GM23338 (cell line): Measurements from ENCODE around the gene MAP3K15.

Experiments
- CREB1 ChIP-seq: fragments of 250-450 bp; sonication (Bioruptor Pico); IDR thresholded peaks from 2 replicates; pipeline ENCODE4 v1.5.0; 2020; ENCODE audit warnings: low read depth, mild to moderate bottlenecking, moderate library complexity
- EZH2 ChIP-seq: fragments of 200-600 bp; sonication (generic); IDR thresholded peaks from one replicate; pipeline ENCODE4 v1.8.0; 2017; ENCODE audit warnings: antibody characterized with exemption, mild to moderate bottlenecking, low read depth; ENCODE audit not compliant: unreplicated experiment
- EZH2phosphoT487 ChIP-seq: fragments of 200-600 bp; sonication (generic); IDR thresholded peaks from one replicate; pipeline ENCODE4 v1.8.1; 2018; ENCODE audit warnings: antibody characterized with exemption; ENCODE audit not compliant: unreplicated experiment
- JUNB ChIP-seq: IDR thresholded peaks from one replicate; pipeline ENCODE4 v1.6.1; 2016; ENCODE audit warnings: antibody characterized with exemption; ENCODE audit not compliant: unreplicated experiment
- NANOG ChIP-seq: IDR thresholded peaks from 2 replicates; pipeline ENCODE4 v1.6.1; 2016; ENCODE audit warnings: antibody characterized with exemption, borderline replicate concordance
- POLR2AphosphoS5 ChIP-seq: IDR thresholded peaks from 2 replicates; pipeline ENCODE4 v1.6.1; 2016; ENCODE audit warnings: antibody characterized with exemption, low read depth
- STAT1 ChIP-seq: IDR thresholded peaks from one replicate; pipeline ENCODE4 v1.6.1; 2016; ENCODE audit warnings: antibody characterized with exemption; ENCODE audit not compliant: unreplicated experiment
- ZNF114 ChIP-seq: fragments of 250-450 bp; sonication (Bioruptor Pico); IDR thresholded peaks from 2 replicates; pipeline ENCODE4 v1.5.0; 2020; ENCODE audit warnings: mild to moderate bottlenecking, moderate library complexity
- ZNF331 ChIP-seq: fragments of 250-450 bp; sonication (Bioruptor Pico); IDR thresholded peaks from 2 replicates; pipeline ENCODE4 v1.5.0; 2020; ENCODE audit warnings: low read depth, mild to moderate bottlenecking, moderate library complexity
- TF ChIP-seq, protein P1 (sequence below), 2 experiments: fragments of 200-600 bp in 1 of 2; sonication (generic) in 1 of 2; conservative IDR thresholded peaks; 2 replicates each; pipeline versions ENCODE4 v1.5.1 to v1.6.1; 2016 to 2017; ENCODE audit warnings: antibody characterized with exemption in 2 of 2, low read depth in 2 of 2, mild to moderate bottlenecking in 2 of 2, moderate library complexity in 1 of 2
- TF ChIP-seq, protein P2 (sequence below): IDR thresholded peaks from one replicate; pipeline ENCODE4 v1.6.1; 2018; ENCODE audit warnings: antibody characterized with exemption; ENCODE audit not compliant: unreplicated experiment
- TF ChIP-seq, protein P3 (sequence below): IDR thresholded peaks from 2 replicates; pipeline ENCODE4 v1.6.1; 2016; ENCODE audit warnings: antibody characterized with exemption
- TF ChIP-seq, protein P4 (sequence below): fragments of 250-450 bp; sonication (Bioruptor Pico); IDR thresholded peaks from 2 replicates; pipeline ENCODE4 v1.5.0; 2020; ENCODE audit warnings: mild to moderate bottlenecking, moderate library complexity

DNA sequence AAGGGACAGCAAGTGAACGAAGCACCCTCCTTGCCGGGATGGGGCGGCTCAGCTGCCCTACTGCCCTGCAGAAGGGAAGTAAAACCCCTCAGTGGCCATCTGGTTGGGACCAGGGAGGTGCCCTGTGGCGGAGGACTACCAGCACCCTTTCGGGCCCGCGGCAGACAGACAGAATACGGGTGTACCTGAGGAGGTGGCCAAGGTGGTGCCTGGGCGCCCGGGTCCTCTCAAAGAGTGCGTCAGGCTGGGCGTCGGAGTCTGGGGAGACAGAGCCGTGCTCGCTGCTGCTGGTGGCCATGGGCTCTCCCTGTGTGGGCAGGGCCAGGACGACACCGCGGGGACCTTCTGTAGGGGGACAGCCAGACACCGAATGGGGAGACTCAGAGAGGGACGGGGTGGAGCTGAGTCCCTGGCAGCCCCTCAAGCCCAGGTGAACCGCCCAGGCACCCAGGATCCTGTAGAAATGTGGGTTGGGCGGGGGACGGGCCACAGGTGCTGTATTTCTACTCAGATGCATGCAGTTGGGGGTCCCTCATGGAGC is 141.9 kb downstream of the MAP3K15 start:
- TF ChIP-seq POLR2AphosphoS5 (no peak), ZNF114 (CRISPR knock-in tag) (no peak), EZH2 (no peak), CREB1 (no peak), EZH2phosphoT487 (no peak), NANOG (no peak), JUNB (no peak), ZNF331 (CRISPR knock-in tag) (no peak), STAT1 (no peak)
- TF ChIP-seq, protein P1, sequence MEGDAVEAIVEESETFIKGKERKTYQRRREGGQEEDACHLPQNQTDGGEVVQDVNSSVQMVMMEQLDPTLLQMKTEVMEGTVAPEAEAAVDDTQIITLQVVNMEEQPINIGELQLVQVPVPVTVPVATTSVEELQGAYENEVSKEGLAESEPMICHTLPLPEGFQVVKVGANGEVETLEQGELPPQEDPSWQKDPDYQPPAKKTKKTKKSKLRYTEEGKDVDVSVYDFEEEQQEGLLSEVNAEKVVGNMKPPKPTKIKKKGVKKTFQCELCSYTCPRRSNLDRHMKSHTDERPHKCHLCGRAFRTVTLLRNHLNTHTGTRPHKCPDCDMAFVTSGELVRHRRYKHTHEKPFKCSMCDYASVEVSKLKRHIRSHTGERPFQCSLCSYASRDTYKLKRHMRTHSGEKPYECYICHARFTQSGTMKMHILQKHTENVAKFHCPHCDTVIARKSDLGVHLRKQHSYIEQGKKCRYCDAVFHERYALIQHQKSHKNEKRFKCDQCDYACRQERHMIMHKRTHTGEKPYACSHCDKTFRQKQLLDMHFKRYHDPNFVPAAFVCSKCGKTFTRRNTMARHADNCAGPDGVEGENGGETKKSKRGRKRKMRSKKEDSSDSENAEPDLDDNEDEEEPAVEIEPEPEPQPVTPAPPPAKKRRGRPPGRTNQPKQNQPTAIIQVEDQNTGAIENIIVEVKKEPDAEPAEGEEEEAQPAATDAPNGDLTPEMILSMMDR (conservative IDR thresholded peaks at IDR 0.05; ENCODE audit: low read depth in 2 of 2), result no peak
- TF ChIP-seq, protein P2, sequence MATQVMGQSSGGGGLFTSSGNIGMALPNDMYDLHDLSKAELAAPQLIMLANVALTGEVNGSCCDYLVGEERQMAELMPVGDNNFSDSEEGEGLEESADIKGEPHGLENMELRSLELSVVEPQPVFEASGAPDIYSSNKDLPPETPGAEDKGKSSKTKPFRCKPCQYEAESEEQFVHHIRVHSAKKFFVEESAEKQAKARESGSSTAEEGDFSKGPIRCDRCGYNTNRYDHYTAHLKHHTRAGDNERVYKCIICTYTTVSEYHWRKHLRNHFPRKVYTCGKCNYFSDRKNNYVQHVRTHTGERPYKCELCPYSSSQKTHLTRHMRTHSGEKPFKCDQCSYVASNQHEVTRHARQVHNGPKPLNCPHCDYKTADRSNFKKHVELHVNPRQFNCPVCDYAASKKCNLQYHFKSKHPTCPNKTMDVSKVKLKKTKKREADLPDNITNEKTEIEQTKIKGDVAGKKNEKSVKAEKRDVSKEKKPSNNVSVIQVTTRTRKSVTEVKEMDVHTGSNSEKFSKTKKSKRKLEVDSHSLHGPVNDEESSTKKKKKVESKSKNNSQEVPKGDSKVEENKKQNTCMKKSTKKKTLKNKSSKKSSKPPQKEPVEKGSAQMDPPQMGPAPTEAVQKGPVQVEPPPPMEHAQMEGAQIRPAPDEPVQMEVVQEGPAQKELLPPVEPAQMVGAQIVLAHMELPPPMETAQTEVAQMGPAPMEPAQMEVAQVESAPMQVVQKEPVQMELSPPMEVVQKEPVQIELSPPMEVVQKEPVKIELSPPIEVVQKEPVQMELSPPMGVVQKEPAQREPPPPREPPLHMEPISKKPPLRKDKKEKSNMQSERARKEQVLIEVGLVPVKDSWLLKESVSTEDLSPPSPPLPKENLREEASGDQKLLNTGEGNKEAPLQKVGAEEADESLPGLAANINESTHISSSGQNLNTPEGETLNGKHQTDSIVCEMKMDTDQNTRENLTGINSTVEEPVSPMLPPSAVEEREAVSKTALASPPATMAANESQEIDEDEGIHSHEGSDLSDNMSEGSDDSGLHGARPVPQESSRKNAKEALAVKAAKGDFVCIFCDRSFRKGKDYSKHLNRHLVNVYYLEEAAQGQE, result no peak
- TF ChIP-seq, protein P3, sequence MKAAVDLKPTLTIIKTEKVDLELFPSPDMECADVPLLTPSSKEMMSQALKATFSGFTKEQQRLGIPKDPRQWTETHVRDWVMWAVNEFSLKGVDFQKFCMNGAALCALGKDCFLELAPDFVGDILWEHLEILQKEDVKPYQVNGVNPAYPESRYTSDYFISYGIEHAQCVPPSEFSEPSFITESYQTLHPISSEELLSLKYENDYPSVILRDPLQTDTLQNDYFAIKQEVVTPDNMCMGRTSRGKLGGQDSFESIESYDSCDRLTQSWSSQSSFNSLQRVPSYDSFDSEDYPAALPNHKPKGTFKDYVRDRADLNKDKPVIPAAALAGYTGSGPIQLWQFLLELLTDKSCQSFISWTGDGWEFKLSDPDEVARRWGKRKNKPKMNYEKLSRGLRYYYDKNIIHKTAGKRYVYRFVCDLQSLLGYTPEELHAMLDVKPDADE, result no peak
- TF ChIP-seq, protein P4, sequence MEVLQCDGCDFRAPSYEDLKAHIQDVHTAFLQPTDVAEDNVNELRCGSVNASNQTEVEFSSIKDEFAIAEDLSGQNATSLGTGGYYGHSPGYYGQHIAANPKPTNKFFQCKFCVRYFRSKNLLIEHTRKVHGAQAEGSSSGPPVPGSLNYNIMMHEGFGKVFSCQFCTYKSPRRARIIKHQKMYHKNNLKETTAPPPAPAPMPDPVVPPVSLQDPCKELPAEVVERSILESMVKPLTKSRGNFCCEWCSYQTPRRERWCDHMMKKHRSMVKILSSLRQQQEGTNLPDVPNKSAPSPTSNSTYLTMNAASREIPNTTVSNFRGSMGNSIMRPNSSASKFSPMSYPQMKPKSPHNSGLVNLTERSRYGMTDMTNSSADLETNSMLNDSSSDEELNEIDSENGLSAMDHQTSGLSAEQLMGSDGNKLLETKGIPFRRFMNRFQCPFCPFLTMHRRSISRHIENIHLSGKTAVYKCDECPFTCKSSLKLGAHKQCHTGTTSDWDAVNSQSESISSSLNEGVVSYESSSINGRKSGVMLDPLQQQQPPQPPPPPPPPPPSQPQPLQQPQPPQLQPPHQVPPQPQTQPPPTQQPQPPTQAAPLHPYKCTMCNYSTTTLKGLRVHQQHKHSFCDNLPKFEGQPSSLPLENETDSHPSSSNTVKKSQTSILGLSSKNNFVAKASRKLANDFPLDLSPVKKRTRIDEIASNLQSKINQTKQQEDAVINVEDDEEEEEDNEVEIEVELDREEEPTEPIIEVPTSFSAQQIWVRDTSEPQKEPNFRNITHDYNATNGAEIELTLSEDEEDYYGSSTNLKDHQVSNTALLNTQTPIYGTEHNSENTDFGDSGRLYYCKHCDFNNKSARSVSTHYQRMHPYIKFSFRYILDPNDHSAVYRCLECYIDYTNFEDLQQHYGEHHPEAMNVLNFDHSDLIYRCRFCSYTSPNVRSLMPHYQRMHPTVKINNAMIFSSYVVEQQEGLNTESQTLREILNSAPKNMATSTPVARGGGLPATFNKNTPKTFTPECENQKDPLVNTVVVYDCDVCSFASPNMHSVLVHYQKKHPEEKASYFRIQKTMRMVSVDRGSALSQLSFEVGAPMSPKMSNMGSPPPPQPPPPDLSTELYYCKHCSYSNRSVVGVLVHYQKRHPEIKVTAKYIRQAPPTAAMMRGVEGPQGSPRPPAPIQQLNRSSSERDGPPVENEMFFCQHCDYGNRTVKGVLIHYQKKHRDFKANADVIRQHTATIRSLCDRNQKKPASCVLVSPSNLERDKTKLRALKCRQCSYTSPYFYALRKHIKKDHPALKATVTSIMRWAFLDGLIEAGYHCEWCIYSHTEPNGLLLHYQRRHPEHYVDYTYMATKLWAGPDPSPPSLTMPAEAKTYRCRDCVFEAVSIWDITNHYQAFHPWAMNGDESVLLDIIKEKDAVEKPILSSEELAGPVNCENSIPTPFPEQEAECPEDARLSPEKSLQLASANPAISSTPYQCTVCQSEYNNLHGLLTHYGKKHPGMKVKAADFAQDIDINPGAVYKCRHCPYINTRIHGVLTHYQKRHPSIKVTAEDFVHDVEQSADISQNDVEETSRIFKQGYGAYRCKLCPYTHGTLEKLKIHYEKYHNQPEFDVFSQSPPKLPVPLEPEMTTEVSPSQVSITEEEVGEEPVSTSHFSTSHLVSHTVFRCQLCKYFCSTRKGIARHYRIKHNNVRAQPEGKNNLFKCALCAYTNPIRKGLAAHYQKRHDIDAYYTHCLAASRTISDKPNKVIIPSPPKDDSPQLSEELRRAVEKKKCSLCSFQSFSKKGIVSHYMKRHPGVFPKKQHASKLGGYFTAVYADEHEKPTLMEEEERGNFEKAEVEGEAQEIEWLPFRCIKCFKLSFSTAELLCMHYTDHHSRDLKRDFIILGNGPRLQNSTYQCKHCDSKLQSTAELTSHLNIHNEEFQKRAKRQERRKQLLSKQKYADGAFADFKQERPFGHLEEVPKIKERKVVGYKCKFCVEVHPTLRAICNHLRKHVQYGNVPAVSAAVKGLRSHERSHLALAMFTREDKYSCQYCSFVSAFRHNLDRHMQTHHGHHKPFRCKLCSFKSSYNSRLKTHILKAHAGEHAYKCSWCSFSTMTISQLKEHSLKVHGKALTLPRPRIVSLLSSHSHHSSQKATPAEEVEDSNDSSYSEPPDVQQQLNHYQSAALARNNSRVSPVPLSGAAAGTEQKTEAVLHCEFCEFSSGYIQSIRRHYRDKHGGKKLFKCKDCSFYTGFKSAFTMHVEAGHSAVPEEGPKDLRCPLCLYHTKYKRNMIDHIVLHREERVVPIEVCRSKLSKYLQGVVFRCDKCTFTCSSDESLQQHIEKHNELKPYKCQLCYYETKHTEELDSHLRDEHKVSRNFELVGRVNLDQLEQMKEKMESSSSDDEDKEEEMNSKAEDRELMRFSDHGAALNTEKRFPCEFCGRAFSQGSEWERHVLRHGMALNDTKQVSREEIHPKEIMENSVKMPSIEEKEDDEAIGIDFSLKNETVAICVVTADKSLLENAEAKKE, result no peak
